ENCODE measurements around the gene PRKAR2B. TPM values are rescaled to one million over a fixed set of nuclear protein-coding genes. Genes with fewer than 3 reads are reported as not detected.

Gene PRKAR2B
- total RNA-seq, 1 donor, result 2.7 TPM

GRCh38 chr7:107068156-107068555 is 23.7 kb downstream of the PRKAR2B start:
- DNase-seq (ENCODE audit: low read depth), result no peak
- no peak for TF ChIP-seq CTCF (IDR thresholded peaks at IDR 0.05; ENCODE audit: insufficient read depth, low read length)

GRCh38 chr7:107069457-107069856 is 25.0 kb downstream of the PRKAR2B start:
- H3K4me3 ChIP-seq (ENCODE audit: low read depth, low read length), result no peak overlapping the region
- TF ChIP-seq CTCF (IDR thresholded peaks at IDR 0.05; ENCODE audit: insufficient read depth, low read length), result no peak
- DNase-seq (ENCODE audit: low read depth), result no peak

More at GRCh38 chr7:107068156-107068555, 23.7 kb downstream of the PRKAR2B start:
- no peak overlapping the region for H3K4me3 ChIP-seq (ENCODE audit: low read depth, low read length)

GRCh38 chr7:107070710-107071109 is 26.2 kb downstream of the PRKAR2B start:
- no peak for DNase-seq (ENCODE audit: low read depth)
- H3K4me3 ChIP-seq (ENCODE audit: low read depth, low read length), result no peak overlapping the region
- TF ChIP-seq CTCF (IDR thresholded peaks at IDR 0.05; ENCODE audit: insufficient read depth, low read length), result no peak

- TF ChIP-seq CTCF (IDR thresholded peaks at IDR 0.05; ENCODE audit: insufficient read depth, low read length), result no peak
- H3K4me3 ChIP-seq (ENCODE audit: low read depth, low read length), result no peak overlapping the region
- no peak for DNase-seq (ENCODE audit: low read depth)
These were observed 26.6 kb downstream of the PRKAR2B start for GRCh38 chr7:107071129-107071528.

- no peak overlapping the region for H3K4me3 ChIP-seq (ENCODE audit: low read depth, low read length)
- DNase-seq (ENCODE audit: low read depth), result no peak
- no peak for TF ChIP-seq CTCF (IDR thresholded peaks at IDR 0.05; ENCODE audit: insufficient read depth, low read length)
These were observed 27.6 kb downstream of the PRKAR2B start for GRCh38 chr7:107072133-107072532.

GRCh38 chr7:107075863-107076574 is 31.5 kb downstream of the PRKAR2B start:
- H3K4me3 ChIP-seq (ENCODE audit: low read depth, low read length), result no peak overlapping the region
- no peak for DNase-seq (ENCODE audit: low read depth)
- no peak for TF ChIP-seq CTCF (IDR thresholded peaks at IDR 0.05; ENCODE audit: insufficient read depth, low read length)

Data from fibroblast of the aortic adventitia (primary cell).